PC-3 (cell line): ENCODE data around the gene OR2A12.

ENCODE experiments used
- CTCF ChIP-seq: fragments of 300-600 bp; sonication (generic); conservative IDR thresholded peaks from 2 replicates; pipeline ENCODE4 v1.5.1; 2017; ENCODE audit warnings: antibody characterized with exemption, low read depth, mild to moderate bottlenecking, low read length
- EZH2 ChIP-seq: fragments of 300-600 bp; sonication (generic); IDR thresholded peaks from one replicate; pipeline ENCODE4 v1.6.1; 2017; ENCODE audit warnings: antibody characterized with exemption, mild to moderate bottlenecking, low read length; ENCODE audit not compliant: unreplicated experiment

- TF ChIP-seq CTCF (no peak), EZH2 (no peak)
These were observed 36.8 kb downstream of the OR2A12 start, which contains the start of gene OR2A14 for GRCh38 chr7:144122876-144123275.
